Endothelial cell of umbilical vein (primary cell): ENCODE measurements around the gene FAM83C. TPM values are rescaled to one million over a fixed set of nuclear protein-coding genes. Genes with fewer than 3 reads are reported as not detected.

ENCODE experiments used
- BruUV-seq: library from RNA; stranded (reverse); fragments of 400-500 nt; replicated peaks from 2 replicates; lab custom pipeline; 2021; lab: Mats Ljungman, UMichigan
- CTCF ChIA-PET: fragments of 300-600, 350-600 bp; sonication (Branson Sonifier 250); formaldehyde crosslinking; loops from one replicate; lab custom pipeline; 2021; ENCODE audit warnings: antibody characterized with exemption, inconsistent platforms; lab: Charles Lee
- POLR2A ChIA-PET: fragments of 300-600, 350-600 bp; sonication (Branson Sonifier 250); formaldehyde crosslinking; loops from one replicate; lab custom pipeline; 2021; ENCODE audit warnings: antibody characterized with exemption, inconsistent platforms; lab: Charles Lee
- DNase-seq: peaks from one replicate; pipeline ENCODE4 v3.0.0-alpha.2; 2011; ENCODE audit warnings: low read depth, low spot score
- FAIRE-seq: peaks from 2 replicates; lab custom pipeline; 2011; peaks lifted over from hg19 to GRCh38; lab: Jason Lieb, UNC
- H2AFZ ChIP-seq: 2 replicates; pipeline ENCODE4 v1.6.0; 2012; ENCODE audit warnings: low read depth, low read length, control low read depth, inconsistent platforms
- H3K27ac ChIP-seq: 2 replicates; pipeline ENCODE4 v1.5.1; 2011; ENCODE audit warnings: low read depth, mild to moderate bottlenecking, control low read depth, low read length, moderate library complexity; ENCODE audit not compliant: insufficient read depth
- H3K27me3 ChIP-seq, 2 experiments: 2 replicates each; pipeline versions ENCODE4 v1.6.0 to v1.6.1; 2011; ENCODE audit warnings: low read length in 2 of 2, mixed read lengths in 1 of 2; ENCODE audit not compliant: control insufficient read depth in 2 of 2, insufficient read depth in 2 of 2
- H3K36me3 ChIP-seq, 2 experiments: 2 replicates in 1 of 2; 3 replicates in 1 of 2; pipeline ENCODE4 v1.5.1; 2011; ENCODE audit warnings: low read length in 2 of 2, mild to moderate bottlenecking in 1 of 2, moderate library complexity in 1 of 2; ENCODE audit not compliant: control insufficient read depth in 2 of 2, insufficient read depth in 2 of 2; ENCODE audit errors: extremely low read depth in 1 of 2
- H3K4me1 ChIP-seq: 3 replicates; pipeline ENCODE4 v1.5.1; 2011; ENCODE audit warnings: mild to moderate bottlenecking, low read length; ENCODE audit not compliant: control insufficient read depth, insufficient read depth; ENCODE audit errors: extremely low read depth
- H3K4me2 ChIP-seq: 2 replicates; pipeline ENCODE4 v1.6.1; 2011; ENCODE audit warnings: low read length, control low read depth, mixed read lengths; ENCODE audit not compliant: insufficient read depth
- H3K4me3 ChIP-seq, 3 experiments: fragments of 200-600 bp in 1 of 3; sonication (generic), shearing (Covaris generic) in 1 of 3; replicated peaks in 1 of 3; 2 replicates each; pipeline ENCODE4 v1.5.1; 2011 to 2016; ENCODE audit warnings: control low read depth in 3 of 3, low read length in 3 of 3, mild to moderate bottlenecking in 2 of 3, inconsistent platforms in 1 of 3, low read depth in 1 of 3, moderate library complexity in 1 of 3; ENCODE audit not compliant: insufficient read depth in 1 of 3
- H3K79me2 ChIP-seq: 2 replicates; pipeline ENCODE4 v1.6.0; 2012; ENCODE audit warnings: low read length, inconsistent platforms; ENCODE audit not compliant: control insufficient read depth, insufficient read depth
- H3K9ac ChIP-seq: replicated peaks from 2 replicates; pipeline ENCODE3; 2011; ENCODE audit warnings: low read length, control low read depth; ENCODE audit not compliant: insufficient read depth; ENCODE audit errors: extremely low read depth
- H3K9me1 ChIP-seq: replicated peaks from 3 replicates; pipeline ENCODE4 v1.6.0; 2011; ENCODE audit warnings: mild to moderate bottlenecking, low read length; ENCODE audit not compliant: control insufficient read depth, insufficient read depth; ENCODE audit errors: extremely low read depth
- H3K9me3 ChIP-seq: replicated peaks from 2 replicates; pipeline ENCODE4 v1.5.1; 2012; ENCODE audit warnings: low read length, inconsistent platforms; ENCODE audit not compliant: control insufficient read depth, insufficient read depth
- H4K20me1 ChIP-seq: replicated peaks from 2 replicates; pipeline ENCODE3; 2011; ENCODE audit warnings: mild to moderate bottlenecking, low read length; ENCODE audit not compliant: control insufficient read depth, insufficient read depth; ENCODE audit errors: extremely low read depth
- EZH2 ChIP-seq: IDR thresholded peaks from 2 replicates; pipeline ENCODE4 v1.6.1; 2012; ENCODE audit warnings: borderline replicate concordance, low read depth, mild to moderate bottlenecking, moderate library complexity, low read length, inconsistent platforms; ENCODE audit not compliant: severe bottlenecking
- FOS ChIP-seq: IDR thresholded peaks from 2 replicates; pipeline ENCODE4 v1.6.1; 2011; ENCODE audit warnings: mild to moderate bottlenecking, low read length, moderate library complexity, borderline replicate concordance; ENCODE audit not compliant: insufficient read depth
- GATA2 ChIP-seq: IDR thresholded peaks from 2 replicates; pipeline ENCODE4 v1.7.0; 2011; ENCODE audit warnings: low read depth, mild to moderate bottlenecking, moderate library complexity, mixed read lengths, low read length; ENCODE audit not compliant: insufficient read length, insufficient read depth
- JUN ChIP-seq: IDR thresholded peaks from 2 replicates; pipeline ENCODE4 v1.6.1; 2011; ENCODE audit warnings: borderline replicate concordance, low read depth; ENCODE audit not compliant: insufficient read length, insufficient read depth
- MYC ChIP-seq: IDR thresholded peaks from one replicate; pipeline ENCODE4 v1.6.1; 2011; ENCODE audit warnings: mild to moderate bottlenecking, low read depth, low read length
- POLR2A ChIP-seq: IDR thresholded peaks from 2 replicates; pipeline ENCODE4 v1.6.1; 2012; ENCODE audit warnings: low read depth, mild to moderate bottlenecking, control low read depth, low read length
- POLR2AphosphoS5 ChIP-seq: IDR thresholded peaks from 2 replicates; pipeline ENCODE4 v1.6.1; 2012; ENCODE audit warnings: low read depth, mild to moderate bottlenecking, control low read depth, low read length, moderate library complexity; ENCODE audit not compliant: insufficient read depth
- dilution Hi-C: fragments of 300-500 bp; cut with MboI; formaldehyde crosslinking; loops from one replicate; pipeline ENCODE4 v1.15.0; 2019; ENCODE audit warnings: low sequenced_read_pairs; ENCODE audit not compliant: extremely low pct_ligation_motif_present
- intact Hi-C: fragments of 100-400 bp; cut with micrococcal nuclease; formaldehyde crosslinking; loops from one replicate; pipeline ENCODE4 v1.10.0; 2022
- polyA plus RNA-seq, 4 experiments: library from polyadenylated mRNA; depleted of rRNA in 3 of 4; stranded (reverse) in 3 of 4; unstranded in 1 of 4; fragments of >200 nt; gene quantifications; 2 replicates each; pipeline versions ENCODE4 v1.2.1 to v1.2.3, GENCODE V29; 2011 to 2012; ENCODE audit warnings: missing spikeins in 1 of 4
- total RNA-seq: library from RNA; stranded (reverse); gene quantifications from 2 replicates; pipeline ENCODE4 v1.2.3, GENCODE V29; 2021
- TF ChIP-seq, protein P1 (sequence below): IDR thresholded peaks from 2 replicates; pipeline ENCODE4 v1.6.1; 2011; ENCODE audit not compliant: insufficient read depth, insufficient read length
- TF ChIP-seq, protein P2 (sequence below), 2 donors: IDR thresholded peaks; 1 replicate in 1 of 2; 2 replicates in 1 of 2; pipeline ENCODE4 v1.5.1; 2011; ENCODE audit warnings: low read length in 2 of 2, mild to moderate bottlenecking in 2 of 2, moderate library complexity in 2 of 2, control low read depth in 1 of 2, inconsistent platforms in 1 of 2, low read depth in 1 of 2; ENCODE audit not compliant: insufficient read depth in 1 of 2; ENCODE audit errors: extremely low read depth in 1 of 2

FAM83C gene
- total and polyA plus RNA-seq, 2 donors (not counting 3 experiments of a cell fraction or from before 2014, with no cell fraction given): not detected

- H4K20me1 ChIP-seq: no peaks in the 10 kb centered on the region
- CTCF ChIA-PET: interaction anchor here (0.6 to 8.1 kb wide), 3 partner anchors 11 to 118 kb away, joined by 4 to 182 read pairs (median 33); no protein-coding TSS in a partner anchor
- dilution Hi-C loops: no loop called here
- DNase-seq: no peak
- no peaks in the 10 kb centered on the region for H3K36me3 ChIP-seq
- no TSS peak for BruUV-seq
- H3K9me3 ChIP-seq: no peaks in the 10 kb centered on the region
- no peak for FAIRE-seq
- TF ChIP-seq, protein P1, sequence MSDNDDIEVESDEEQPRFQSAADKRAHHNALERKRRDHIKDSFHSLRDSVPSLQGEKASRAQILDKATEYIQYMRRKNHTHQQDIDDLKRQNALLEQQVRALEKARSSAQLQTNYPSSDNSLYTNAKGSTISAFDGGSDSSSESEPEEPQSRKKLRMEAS: no peak
- TF ChIP-seq POLR2AphosphoS5 (no peak), EZH2 (no peak), MYC (no peak), FOS (no peak), POLR2A (no peak), JUN (no peak), GATA2 (no peak)
- TF ChIP-seq, protein P2, sequence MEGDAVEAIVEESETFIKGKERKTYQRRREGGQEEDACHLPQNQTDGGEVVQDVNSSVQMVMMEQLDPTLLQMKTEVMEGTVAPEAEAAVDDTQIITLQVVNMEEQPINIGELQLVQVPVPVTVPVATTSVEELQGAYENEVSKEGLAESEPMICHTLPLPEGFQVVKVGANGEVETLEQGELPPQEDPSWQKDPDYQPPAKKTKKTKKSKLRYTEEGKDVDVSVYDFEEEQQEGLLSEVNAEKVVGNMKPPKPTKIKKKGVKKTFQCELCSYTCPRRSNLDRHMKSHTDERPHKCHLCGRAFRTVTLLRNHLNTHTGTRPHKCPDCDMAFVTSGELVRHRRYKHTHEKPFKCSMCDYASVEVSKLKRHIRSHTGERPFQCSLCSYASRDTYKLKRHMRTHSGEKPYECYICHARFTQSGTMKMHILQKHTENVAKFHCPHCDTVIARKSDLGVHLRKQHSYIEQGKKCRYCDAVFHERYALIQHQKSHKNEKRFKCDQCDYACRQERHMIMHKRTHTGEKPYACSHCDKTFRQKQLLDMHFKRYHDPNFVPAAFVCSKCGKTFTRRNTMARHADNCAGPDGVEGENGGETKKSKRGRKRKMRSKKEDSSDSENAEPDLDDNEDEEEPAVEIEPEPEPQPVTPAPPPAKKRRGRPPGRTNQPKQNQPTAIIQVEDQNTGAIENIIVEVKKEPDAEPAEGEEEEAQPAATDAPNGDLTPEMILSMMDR (IDR thresholded peaks at IDR 0.05; ENCODE audit: extremely low read depth in 1 of 2, insufficient read depth in 1 of 2, low read depth in 1 of 2, low read length in 2 of 2): no peak
- intact Hi-C loops: no loop called here
- no peak overlapping the region for H3K9ac ChIP-seq
- no peak overlapping the region for H2AFZ ChIP-seq
- POLR2A ChIA-PET: no interaction called here
- H3K27ac ChIP-seq: no peak overlapping the region
- H3K79me2 ChIP-seq: no peaks in the 10 kb centered on the region
- no peaks in the 10 kb centered on the region for H3K27me3 ChIP-seq
- H3K9me1 ChIP-seq: peaks cover 2% of the 10 kb centered on the region
- H3K4me2 ChIP-seq: no peak overlapping the region
- H3K4me1 ChIP-seq: peaks cover 18% of the 10 kb centered on the region
- no peak overlapping the region for H3K4me3 ChIP-seq
Measured at GRCh38 chr20:35332540-35333200, 40.4 kb upstream of the FAM83C start.
